ENCODE measurements around the gene DNAJB6. TPM values are rescaled to one million over a fixed set of nuclear protein-coding genes. Genes with fewer than 3 reads are reported as not detected.

Gene DNAJB6
- total RNA-seq, 1 donor from 2014 or later: 122 TPM

DNA sequence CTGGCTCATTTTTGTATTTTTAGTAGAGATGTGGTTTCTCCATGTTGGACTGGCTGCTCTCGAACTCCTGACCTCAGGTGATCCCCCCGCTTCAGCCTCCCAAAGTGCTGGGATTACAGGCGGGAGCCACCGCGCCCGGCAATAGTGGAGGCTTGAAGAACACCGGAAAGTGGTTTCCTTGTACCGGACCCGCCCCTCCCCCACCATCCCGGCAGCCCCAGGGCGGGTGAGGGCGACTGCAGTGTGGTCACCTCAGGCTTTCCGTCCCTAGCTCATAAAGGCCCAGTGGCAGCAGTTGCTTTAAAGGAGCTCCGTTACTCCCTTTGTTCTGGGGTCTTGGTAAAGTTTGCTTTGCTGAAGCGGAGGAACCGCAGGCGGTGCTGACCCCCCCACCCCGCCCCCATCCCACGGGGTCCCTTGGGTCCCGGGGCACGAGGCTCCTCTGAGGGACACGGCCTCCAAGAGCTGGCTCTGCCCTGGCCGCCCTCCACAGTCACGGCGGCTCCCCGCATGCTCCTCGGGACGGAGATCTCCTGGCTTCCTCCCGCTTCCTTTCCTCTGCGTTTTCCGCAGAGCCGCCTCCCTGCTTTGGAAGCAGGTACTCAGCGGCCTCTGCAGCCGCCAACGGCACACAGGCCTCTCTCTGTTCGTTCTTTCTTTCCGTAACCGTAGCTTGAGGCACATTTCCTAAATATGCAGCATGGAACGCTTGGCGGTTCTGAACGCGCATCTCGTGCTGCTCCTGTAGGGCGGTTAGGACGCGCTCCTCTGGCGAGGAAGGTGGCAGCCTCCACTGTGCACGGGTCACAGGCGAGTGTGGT is 77.3 kb downstream of the DNAJB6 start:
- DNase-seq (ENCODE audit: low spot score): no peak
- Mint-ChIP-seq H3K4me1 (ENCODE audit: low read depth) (peaks cover 11% of the 10 kb centered on the region), H3K36me3 (ENCODE audit: low read depth) (peaks cover 47% of the 10 kb centered on the region)

GRCh38 chr7:157414702-157415096 is 77.9 kb downstream of the DNAJB6 start:
- DNase-seq (ENCODE audit: low spot score): no peak
- H3K9me3 Mint-ChIP-seq: no peaks in the 10 kb centered on the region
- H3K4me1 Mint-ChIP-seq (ENCODE audit: low read depth): peaks cover 11% of the 10 kb centered on the region
- no peaks in the 10 kb centered on the region for H3K27me3 Mint-ChIP-seq (ENCODE audit: low read depth)
- intact Hi-C loops (cut with micrococcal nuclease): no loop called here
- no peak overlapping the region for H3K4me3 Mint-ChIP-seq (ENCODE audit: low read depth)
- no peak overlapping the region for H3K27ac Mint-ChIP-seq
- peaks cover 47% of the 10 kb centered on the region for H3K36me3 Mint-ChIP-seq (ENCODE audit: low read depth)

More for the DNA sequence above, 77.3 kb downstream of the DNAJB6 start:
- no peak overlapping the region for H3K4me3 Mint-ChIP-seq (ENCODE audit: low read depth)
- intact Hi-C loops (cut with micrococcal nuclease): loop anchor here (2.0 kb wide), 1 partner anchor 77 kb away; no protein-coding TSS in a partner anchor
- no peaks in the 10 kb centered on the region for H3K9me3 Mint-ChIP-seq
- H3K27ac Mint-ChIP-seq: no peak overlapping the region
- H3K27me3 Mint-ChIP-seq (ENCODE audit: low read depth): no peaks in the 10 kb centered on the region

- intact Hi-C loops (cut with micrococcal nuclease): no loop called here
These were observed 78.7 kb downstream of the DNAJB6 start for GRCh38 chr7:157415486-157415885.

GRCh38 chr7:157416011-157416410 is 79.2 kb downstream of the DNAJB6 start:
- H3K27ac Mint-ChIP-seq: no peak overlapping the region
- peaks cover 41% of the 10 kb centered on the region for H3K36me3 Mint-ChIP-seq (ENCODE audit: low read depth)
- intact Hi-C loops (cut with micrococcal nuclease): no loop called here
- H3K27me3 Mint-ChIP-seq (ENCODE audit: low read depth): no peaks in the 10 kb centered on the region
- H3K4me3 Mint-ChIP-seq (ENCODE audit: low read depth): no peak overlapping the region
- no peak for DNase-seq (ENCODE audit: low spot score)
- no peaks in the 10 kb centered on the region for H3K9me3 Mint-ChIP-seq
- peaks cover 11% of the 10 kb centered on the region for H3K4me1 Mint-ChIP-seq (ENCODE audit: low read depth)

More at GRCh38 chr7:157415486-157415885, 78.7 kb downstream of the DNAJB6 start:
- Mint-ChIP-seq H3K4me1 (ENCODE audit: low read depth) (peaks cover 11% of the 10 kb centered on the region), H3K36me3 (ENCODE audit: low read depth) (peaks cover 44% of the 10 kb centered on the region), H3K4me3 (ENCODE audit: low read depth) (no peak overlapping the region), H3K9me3 (no peaks in the 10 kb centered on the region), H3K27ac (no peak overlapping the region), H3K27me3 (ENCODE audit: low read depth) (no peaks in the 10 kb centered on the region)
- no peak for DNase-seq (ENCODE audit: low spot score)

- DNase-seq (ENCODE audit: low spot score): no peak
- no peaks in the 10 kb centered on the region for H3K9me3 Mint-ChIP-seq
- intact Hi-C loops (cut with micrococcal nuclease): no loop called here
- peaks cover 28% of the 10 kb centered on the region for H3K36me3 Mint-ChIP-seq (ENCODE audit: low read depth)
- no peak overlapping the region for H3K27ac Mint-ChIP-seq
- H3K4me3 Mint-ChIP-seq (ENCODE audit: low read depth): no peak overlapping the region
- no peaks in the 10 kb centered on the region for H3K4me1 Mint-ChIP-seq (ENCODE audit: low read depth)
- no peaks in the 10 kb centered on the region for H3K27me3 Mint-ChIP-seq (ENCODE audit: low read depth)
These were observed 81.6 kb downstream of the DNAJB6 start for GRCh38 chr7:157418204-157419034.

GRCh38 chr7:157419035-157419293 is 82.2 kb downstream of the DNAJB6 start:
- Mint-ChIP-seq H3K27me3 (ENCODE audit: low read depth) (no peaks in the 10 kb centered on the region), H3K4me3 (ENCODE audit: low read depth) (no peak overlapping the region), H3K9me3 (no peaks in the 10 kb centered on the region), H3K27ac (no peak overlapping the region), H3K4me1 (ENCODE audit: low read depth) (no peaks in the 10 kb centered on the region), H3K36me3 (ENCODE audit: low read depth) (peaks cover 28% of the 10 kb centered on the region)
- DNase-seq (ENCODE audit: low spot score): no peak
- intact Hi-C loops (cut with micrococcal nuclease): no loop called here

- DNase-seq (ENCODE audit: low spot score): no peak
- no peaks in the 10 kb centered on the region for H3K4me1 Mint-ChIP-seq (ENCODE audit: low read depth)
These were observed 85.5 kb downstream of the DNAJB6 start for GRCh38 chr7:157422279-157422678.

DNA sequence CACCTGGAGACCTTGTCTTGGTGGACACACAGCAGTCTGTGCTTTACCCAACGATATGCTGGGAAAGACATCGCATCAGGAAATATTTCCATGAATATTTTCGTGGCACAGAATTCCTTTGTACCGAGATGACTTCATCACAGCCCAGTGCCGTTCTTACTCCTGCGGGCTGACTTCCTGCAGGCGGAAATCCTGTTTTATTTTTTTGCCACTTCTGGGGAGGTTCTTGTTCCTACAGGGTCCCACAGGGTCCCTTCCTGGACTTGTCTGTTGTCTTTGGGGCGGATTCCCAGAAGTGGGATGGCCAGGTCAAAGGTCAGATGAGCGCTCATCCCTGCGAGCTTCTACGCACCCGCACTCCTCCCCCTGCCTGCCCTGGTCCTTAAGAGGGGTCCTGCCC is 86.5 kb downstream of the DNAJB6 start:
- Mint-ChIP-seq H3K4me3 (ENCODE audit: low read depth) (no peak overlapping the region), H3K9me3 (no peaks in the 10 kb centered on the region), H3K36me3 (ENCODE audit: low read depth) (no peaks in the 10 kb centered on the region), H3K27ac (no peak overlapping the region), H3K4me1 (ENCODE audit: low read depth) (no peaks in the 10 kb centered on the region), H3K27me3 (ENCODE audit: low read depth) (no peaks in the 10 kb centered on the region)
- no peak for DNase-seq (ENCODE audit: low spot score)
- intact Hi-C loops (cut with micrococcal nuclease): no loop called here

More at GRCh38 chr7:157422279-157422678, 85.5 kb downstream of the DNAJB6 start:
- H3K27me3 Mint-ChIP-seq (ENCODE audit: low read depth): no peaks in the 10 kb centered on the region
- H3K36me3 Mint-ChIP-seq (ENCODE audit: low read depth): peaks cover 2% of the 10 kb centered on the region
- H3K4me3 Mint-ChIP-seq (ENCODE audit: low read depth): no peak overlapping the region
- no peaks in the 10 kb centered on the region for H3K9me3 Mint-ChIP-seq
- intact Hi-C loops (cut with micrococcal nuclease): no loop called here
- H3K27ac Mint-ChIP-seq: no peak overlapping the region

GRCh38 chr7:157423886-157424565 is 87.2 kb downstream of the DNAJB6 start:
- Mint-ChIP-seq H3K4me1 (ENCODE audit: low read depth) (no peaks in the 10 kb centered on the region), H3K36me3 (ENCODE audit: low read depth) (no peaks in the 10 kb centered on the region), H3K4me3 (ENCODE audit: low read depth) (no peak overlapping the region), H3K27me3 (ENCODE audit: low read depth) (no peaks in the 10 kb centered on the region), H3K9me3 (no peaks in the 10 kb centered on the region), H3K27ac (no peak overlapping the region)
- no peak for DNase-seq (ENCODE audit: low spot score)
- intact Hi-C loops (cut with micrococcal nuclease): no loop called here

DNA sequence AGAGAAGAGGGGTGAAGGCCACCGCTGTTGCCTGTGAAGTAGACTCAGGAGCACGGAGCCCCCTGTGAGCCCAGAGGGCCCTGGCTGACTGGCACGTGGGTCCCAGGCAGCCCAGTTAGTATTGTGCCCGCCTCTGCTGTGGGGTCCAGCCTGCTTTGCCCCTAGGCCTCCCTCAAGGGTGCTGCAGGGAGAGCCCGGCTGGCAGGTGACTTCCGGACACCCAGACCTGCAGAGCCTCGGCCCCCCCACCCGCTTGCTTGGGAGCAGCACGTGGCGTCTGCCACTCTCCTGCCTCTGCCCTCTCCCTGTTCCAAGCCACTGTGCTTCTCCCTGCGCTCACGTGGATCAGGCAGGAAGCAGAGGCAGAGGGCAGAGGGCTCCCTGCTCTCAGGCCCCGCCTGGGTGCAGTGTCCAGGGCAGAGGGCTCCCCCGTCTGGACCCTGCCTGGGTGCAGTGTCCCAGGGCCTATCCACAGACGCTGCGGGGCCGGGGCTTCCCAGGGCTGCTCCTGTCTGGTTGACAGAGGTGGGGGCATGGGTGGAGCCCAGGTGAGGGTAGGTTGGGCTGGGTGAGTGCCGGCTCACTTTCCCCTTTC is 88.4 kb downstream of the DNAJB6 start:
- Mint-ChIP-seq H3K27me3 (ENCODE audit: low read depth) (no peaks in the 10 kb centered on the region), H3K4me1 (ENCODE audit: low read depth) (no peaks in the 10 kb centered on the region), H3K36me3 (ENCODE audit: low read depth) (no peaks in the 10 kb centered on the region), H3K4me3 (ENCODE audit: low read depth) (no peak overlapping the region), H3K9me3 (no peaks in the 10 kb centered on the region), H3K27ac (no peak overlapping the region)
- DNase-seq (ENCODE audit: low spot score): no peak
- intact Hi-C loops (cut with micrococcal nuclease): no loop called here

DNA sequence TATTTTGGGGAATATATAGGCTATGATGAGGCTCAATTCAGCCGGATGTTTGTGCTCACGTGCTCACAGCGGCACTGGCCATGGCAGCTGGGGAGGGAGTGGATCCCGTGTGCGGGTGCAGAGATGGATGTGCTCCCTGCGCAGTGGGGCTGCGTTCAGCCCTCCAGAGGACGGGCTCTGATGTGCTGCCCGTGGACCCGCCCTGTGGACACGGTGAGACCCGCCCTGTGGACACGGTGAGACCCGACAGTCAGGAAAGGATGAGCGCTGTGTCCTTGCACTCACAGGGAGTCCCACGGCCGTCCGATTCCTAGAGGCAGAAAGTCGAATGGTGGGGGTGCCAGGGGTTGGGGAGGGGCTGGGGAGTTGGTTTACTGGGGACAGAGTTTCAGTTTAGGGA is 89.0 kb downstream of the DNAJB6 start:
- Mint-ChIP-seq H3K4me3 (ENCODE audit: low read depth) (no peak overlapping the region), H3K4me1 (ENCODE audit: low read depth) (no peaks in the 10 kb centered on the region), H3K27me3 (ENCODE audit: low read depth) (no peaks in the 10 kb centered on the region), H3K27ac (no peak overlapping the region), H3K9me3 (no peaks in the 10 kb centered on the region), H3K36me3 (ENCODE audit: low read depth) (no peaks in the 10 kb centered on the region)
- intact Hi-C loops (cut with micrococcal nuclease): no loop called here
- no peak for DNase-seq (ENCODE audit: low spot score)

- no peaks in the 10 kb centered on the region for H3K4me1 Mint-ChIP-seq (ENCODE audit: low read depth)
These were observed 89.9 kb downstream of the DNAJB6 start for GRCh38 chr7:157426463-157427301.

More at GRCh38 chr7:157426463-157427301, 89.9 kb downstream of the DNAJB6 start:
- Mint-ChIP-seq H3K9me3 (no peaks in the 10 kb centered on the region), H3K4me3 (ENCODE audit: low read depth) (no peak overlapping the region), H3K27ac (no peak overlapping the region), H3K36me3 (ENCODE audit: low read depth) (no peaks in the 10 kb centered on the region), H3K27me3 (ENCODE audit: low read depth) (no peaks in the 10 kb centered on the region)
- intact Hi-C loops (cut with micrococcal nuclease): no loop called here
- no peak for DNase-seq (ENCODE audit: low spot score)
